Amniotic stem cell (primary cell): ENCODE data around the gene MPDZ.
"Not testable (repeated sequence)": the region's sequence is repeated elsewhere in the genome, so short reads cannot be mapped to it uniquely, and the experiment has no call there.

Experiments
- DNase-seq: peaks from one replicate; lab custom pipeline; 2025; lab: John Stamatoyannopoulos, UW

The MPDZ gene

GRCh38 chr9:13267743-13268142 is 11.7 kb downstream of the MPDZ start:
- peak; percentile 51 for DNase-seq

- no peak for DNase-seq
Observed at GRCh38 chr9:13266167-13266566, 13.3 kb downstream of the MPDZ start.

- DNase-seq, result no peak
Observed at GRCh38 chr9:13264788-13265187, 14.7 kb downstream of the MPDZ start.

- DNase-seq, result no peak
Observed at GRCh38 chr9:13263511-13263910, 16.0 kb downstream of the MPDZ start.

- DNase-seq, result no peak
Observed at GRCh38 chr9:13252852-13253251, 26.6 kb downstream of the MPDZ start.

- DNase-seq, result no peak
Observed at GRCh38 chr9:13244181-13244580, 35.3 kb downstream of the MPDZ start.

- DNase-seq, result no peak
Observed at GRCh38 chr9:13241283-13241682, 38.2 kb downstream of the MPDZ start.

GRCh38 chr9:13239660-13240059 is 39.8 kb downstream of the MPDZ start:
- no peak for DNase-seq

- DNase-seq, result no peak
Observed at GRCh38 chr9:13239208-13239607, 40.3 kb downstream of the MPDZ start.

- no peak for DNase-seq
Observed at GRCh38 chr9:13234932-13235331, 44.6 kb downstream of the MPDZ start.

- DNase-seq, result no peak
Observed at GRCh38 chr9:13228431-13228830, 51.1 kb downstream of the MPDZ start.

GRCh38 chr9:13224366-13224765 is 55.1 kb downstream of the MPDZ start:
- no peak for DNase-seq

GRCh38 chr9:13222733-13223132 is 56.8 kb downstream of the MPDZ start:
- DNase-seq, result not testable (repeated sequence)

GRCh38 chr9:13221741-13222140 is 57.8 kb downstream of the MPDZ start:
- no peak for DNase-seq

GRCh38 chr9:13220837-13221236 is 58.7 kb downstream of the MPDZ start:
- DNase-seq, result no peak

GRCh38 chr9:13215791-13216554 is 63.5 kb downstream of the MPDZ start:
- no peak for DNase-seq

GRCh38 chr9:13213998-13214397 is 65.5 kb downstream of the MPDZ start:
- no peak for DNase-seq

- no peak for DNase-seq
Observed at GRCh38 chr9:13213337-13213736, 66.2 kb downstream of the MPDZ start.

- DNase-seq, result no peak
Observed at GRCh38 chr9:13210306-13210705, 69.2 kb downstream of the MPDZ start.

GRCh38 chr9:13209498-13209897 is 70.0 kb downstream of the MPDZ start:
- DNase-seq, result no peak

- no peak for DNase-seq
Observed at GRCh38 chr9:13205824-13206223, 73.7 kb downstream of the MPDZ start.

GRCh38 chr9:13190040-13190439 is 89.5 kb downstream of the MPDZ start:
- no peak for DNase-seq

GRCh38 chr9:13189362-13189761 is 90.1 kb downstream of the MPDZ start:
- no peak for DNase-seq

- DNase-seq, result no peak
Observed at GRCh38 chr9:13186774-13187173, 92.7 kb downstream of the MPDZ start.
